Measurements from ENCODE around the gene SLC23A2. TPM values are rescaled to one million over a fixed set of nuclear protein-coding genes. Genes with fewer than 3 reads are reported as not detected.
A peak's percentile ranks its signal among the peaks of the same experiment; 100 is the strongest.

The SLC23A2 gene
- polyA plus RNA-seq, 1 of the 3 experiments (the other 2 are of a cell fraction): 14.0 TPM

GRCh38 chr20:4920655-4921054 lies 80.7 kb downstream of the SLC23A2 start:
- Histone ChIP-seq H3K36me3 (replicated peaks in 1 of 2; ENCODE audit: control insufficient read depth in 1 of 2, insufficient read depth in 2 of 2, low read length in 1 of 2) (no peaks in the 10 kb centered on the region), H3K9ac (no peak overlapping the region), H3K4me3 (ENCODE audit: low read depth in 2 of 2, low read length in 1 of 2) (no peak overlapping the region), H3K79me2 (ENCODE audit: insufficient read depth) (no peaks in the 10 kb centered on the region), H3K4me1 (ENCODE audit: control insufficient read depth in 1 of 2, insufficient read depth in 2 of 2, low read depth in 1 of 2, low read length in 1 of 2) (peaks cover 0 to 8% of the 10 kb centered on the region in 2 experiments; a peak in 2 of 4 replicates), H3K27me3 (ENCODE audit: insufficient read depth) (no peaks in the 10 kb centered on the region), H3K27ac (ENCODE audit: low read depth in 2 of 2, low read length in 1 of 2) (no peak overlapping the region), H3F3A (replicated peaks; ENCODE audit: insufficient read depth) (no peaks in the 10 kb centered on the region), H4K20me1 (ENCODE audit: insufficient read depth) (no peaks in the 10 kb centered on the region), H3K9me2 (no peaks in the 10 kb centered on the region), H3K9me3 (no peaks in the 10 kb centered on the region), H3K4me2 (no peak overlapping the region), H2AFZ (ENCODE audit: low read depth) (no peak overlapping the region)
- TF ChIP-seq RXRA (IDR thresholded peaks at IDR 0.05; ENCODE audit: borderline replicate concordance, low read depth) (no peak), EZH2phosphoT487 (IDR thresholded peaks at IDR 0.05; ENCODE audit: borderline replicate concordance, low read depth) (no peak), GATA2 (CRISPR knock-in tag; IDR thresholded peaks at IDR 0.05) (peak; percentile 89), USF2 (IDR thresholded peaks at IDR 0.05; ENCODE audit: borderline replicate concordance, low read depth, low read length) (no peak), MAX (IDR thresholded peaks at IDR 0.05; ENCODE audit: low read depth) (no peak), FOXJ3 (CRISPR knock-in tag; IDR thresholded peaks at IDR 0.05) (0 out of 2 replicates have a peak, but pooled peaks have one; percentile 18), MEF2A (IDR thresholded peaks at IDR 0.05; ENCODE audit: borderline replicate concordance, low read depth) (no peak), CHD2 (IDR thresholded peaks at IDR 0.05; ENCODE audit: low read length, partially characterized antibody) (peak; percentile 58), JUND (IDR thresholded peaks at IDR 0.05) (no peak), YY1 (IDR thresholded peaks at IDR 0.05; ENCODE audit: low read depth) (no peak), SIN3A (IDR thresholded peaks at IDR 0.05; ENCODE audit: borderline replicate concordance, low read depth, low read length) (no peak)
- CTCF ChIA-PET: interaction anchor here (1.9 to 4.3 kb wide), 2 partner anchors 13 to 30 kb away, joined by 4 to 12 read pairs; no protein-coding TSS in a partner anchor
- POLR2A ChIA-PET: no interaction called here
- DNase-seq: peak; percentile 60
- WGBS (ENCODE audit: low lambda C conversion rate): 55% methylated on average over 3 of the region's 3 CpGs

- DNase-seq: no peak
- POLR2A ChIA-PET: no interaction called here
- Histone ChIP-seq H3K4me1 (ENCODE audit: control insufficient read depth in 1 of 2, insufficient read depth in 2 of 2, low read depth in 1 of 2, low read length in 1 of 2) (peaks cover 0 to 8% of the 10 kb centered on the region in 2 experiments; a peak in 2 of 4 replicates), H3K9me3 (no peaks in the 10 kb centered on the region), H4K20me1 (ENCODE audit: insufficient read depth) (no peaks in the 10 kb centered on the region), H3K36me3 (replicated peaks in 1 of 2; ENCODE audit: control insufficient read depth in 1 of 2, insufficient read depth in 2 of 2, low read length in 1 of 2) (no peaks in the 10 kb centered on the region), H3K4me3 (ENCODE audit: low read depth in 2 of 2, low read length in 1 of 2) (no peak overlapping the region), H3K27ac (ENCODE audit: low read depth in 2 of 2, low read length in 1 of 2) (no peak overlapping the region), H3K79me2 (ENCODE audit: insufficient read depth) (no peaks in the 10 kb centered on the region), H3F3A (replicated peaks; ENCODE audit: insufficient read depth) (no peaks in the 10 kb centered on the region), H3K9ac (no peak overlapping the region), H2AFZ (ENCODE audit: low read depth) (no peak overlapping the region), H3K27me3 (ENCODE audit: insufficient read depth) (no peaks in the 10 kb centered on the region), H3K4me2 (no peak overlapping the region), H3K9me2 (no peaks in the 10 kb centered on the region)
- CTCF ChIA-PET: interaction anchor here (1.9 to 4.3 kb wide), 2 partner anchors 13 to 30 kb away, joined by 4 to 12 read pairs; no protein-coding TSS in a partner anchor
- TF ChIP-seq PBX3 (IDR thresholded peaks at IDR 0.05) (no peak), FOXJ3 (CRISPR knock-in tag; IDR thresholded peaks at IDR 0.05) (no peak), EZH2phosphoT487 (IDR thresholded peaks at IDR 0.05; ENCODE audit: borderline replicate concordance, low read depth) (no peak), FOSL2 (IDR thresholded peaks at IDR 0.05; ENCODE audit: borderline replicate concordance, low read depth) (no peak), POLR2AphosphoS5 (IDR thresholded peaks at IDR 0.05; ENCODE audit: low read depth, low read length) (no peak), NRF1 (IDR thresholded peaks at IDR 0.05; ENCODE audit: low read depth, low read length) (no peak), SIN3A (IDR thresholded peaks at IDR 0.05; ENCODE audit: borderline replicate concordance, low read depth, low read length) (no peak), RXRA (IDR thresholded peaks at IDR 0.05; ENCODE audit: borderline replicate concordance, low read depth) (no peak), JUND (IDR thresholded peaks at IDR 0.05) (no peak), USF1 (IDR thresholded peaks at IDR 0.05; ENCODE audit: borderline replicate concordance, low read depth) (no peak), REST (IDR thresholded peaks at IDR 0.05; ENCODE audit: low read depth, low read length) (no peak), YY1 (IDR thresholded peaks at IDR 0.05; ENCODE audit: low read depth) (no peak)
- WGBS (ENCODE audit: low lambda C conversion rate): 91% methylated on average over 6 of the region's 6 CpGs
Measured at GRCh38 chr20:4920131-4920530, 81.2 kb downstream of the SLC23A2 start.
